T47D (cell line): ENCODE results near the gene ANAPC2.

ENCODE experiments used
- DNase-seq, 2 experiments: peaks; one replicate each; pipeline versions ENCODE4 v3.0.0 to v3.0.0-alpha.2; 2011 to 2012; ENCODE audit warnings: low read depth in 1 of 2, low spot score in 1 of 2
- JUND ChIP-seq: IDR thresholded peaks from 2 replicates; pipeline ENCODE4 v1.6.1; 2012; ENCODE audit warnings: low read depth
- in situ Hi-C: cut with HindIII; loops from 2 replicates; pipeline ENCODE4 v1.10.0; 2016; ENCODE audit warnings: low sequenced_read_pairs, low pct_unique_long_range_greater_than_20kb

Gene ANAPC2

GRCh38 chr9:137223078-137223970, 35.0 kb upstream of the ANAPC2 start:
- no peak; the same call in none of the 2 replicates for TF ChIP-seq JUND
- DNase-seq, result peak; percentile 99 to 100
- in situ Hi-C loops, result no loop called here

GRCh38 chr9:137222190-137223077, 34.1 kb upstream of the ANAPC2 start, which contains the start of gene RNF208:
Gene RNF208, minus strand, starts transcription at chr9:137222240. Its CDS starts 1,028 bp downstream, at chr9:137221212.
- no peak for TF ChIP-seq JUND
- peak in 1 of 2 experiments; percentile 70 for DNase-seq
- in situ Hi-C loops, result no loop called here

DNA sequence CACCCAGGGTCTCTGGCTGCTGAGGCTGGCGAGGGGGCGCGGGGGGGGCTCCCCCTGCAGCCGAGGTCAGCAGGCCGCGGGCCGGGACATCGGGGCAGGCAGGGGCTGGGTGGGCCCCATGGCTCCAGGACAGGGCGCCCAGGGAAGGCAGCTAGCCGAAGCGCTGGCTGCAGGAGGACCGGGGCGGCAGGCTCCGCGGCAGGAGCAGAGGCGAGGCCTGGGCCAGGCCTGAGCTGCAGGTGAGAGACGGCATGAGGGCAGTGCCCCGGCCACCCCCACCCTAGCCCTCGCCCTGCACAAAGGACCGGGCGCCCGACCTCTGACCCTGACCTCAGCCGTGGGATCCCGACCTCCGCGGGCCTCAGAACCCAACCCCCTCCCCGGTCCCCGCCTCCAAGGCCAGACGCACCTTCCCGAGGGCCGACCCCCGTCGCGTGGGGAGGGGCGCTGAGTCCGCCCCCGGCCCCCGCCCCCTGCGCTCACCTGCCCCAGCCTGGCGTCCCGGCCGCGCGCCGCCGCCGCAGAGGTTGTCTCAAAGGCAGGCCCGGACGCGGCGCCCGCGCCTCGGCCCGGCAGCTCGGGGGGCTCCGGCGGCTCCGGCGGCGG, 33.2 kb upstream of the ANAPC2 start:
- TF ChIP-seq JUND, result no peak
- peak in 1 of 2 experiments; percentile 55 for DNase-seq
- in situ Hi-C loops, result no loop called here

DNA sequence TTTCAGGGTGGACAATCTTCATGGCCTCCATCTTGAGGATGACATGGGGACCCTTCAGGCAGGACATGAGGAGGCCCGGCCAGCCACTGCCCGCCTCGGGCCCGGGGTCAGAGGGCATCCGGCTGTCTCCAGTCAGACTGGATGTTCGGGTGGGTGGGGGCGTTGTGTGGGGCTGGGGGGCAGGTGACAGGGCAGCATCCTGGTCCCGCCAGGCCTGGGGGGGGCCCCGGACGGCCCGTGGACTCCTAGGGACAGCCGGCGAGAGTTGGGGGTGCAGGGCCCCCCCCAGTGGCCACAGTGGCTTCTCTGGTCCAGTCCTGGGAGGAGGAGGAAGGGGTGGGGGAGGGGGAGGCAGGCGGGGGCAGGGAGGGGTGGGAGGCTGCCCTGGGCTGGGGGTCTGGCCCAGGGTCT, 32.7 kb upstream of the ANAPC2 start:
- in situ Hi-C loops, result no loop called here
- no peak for TF ChIP-seq JUND

DNA sequence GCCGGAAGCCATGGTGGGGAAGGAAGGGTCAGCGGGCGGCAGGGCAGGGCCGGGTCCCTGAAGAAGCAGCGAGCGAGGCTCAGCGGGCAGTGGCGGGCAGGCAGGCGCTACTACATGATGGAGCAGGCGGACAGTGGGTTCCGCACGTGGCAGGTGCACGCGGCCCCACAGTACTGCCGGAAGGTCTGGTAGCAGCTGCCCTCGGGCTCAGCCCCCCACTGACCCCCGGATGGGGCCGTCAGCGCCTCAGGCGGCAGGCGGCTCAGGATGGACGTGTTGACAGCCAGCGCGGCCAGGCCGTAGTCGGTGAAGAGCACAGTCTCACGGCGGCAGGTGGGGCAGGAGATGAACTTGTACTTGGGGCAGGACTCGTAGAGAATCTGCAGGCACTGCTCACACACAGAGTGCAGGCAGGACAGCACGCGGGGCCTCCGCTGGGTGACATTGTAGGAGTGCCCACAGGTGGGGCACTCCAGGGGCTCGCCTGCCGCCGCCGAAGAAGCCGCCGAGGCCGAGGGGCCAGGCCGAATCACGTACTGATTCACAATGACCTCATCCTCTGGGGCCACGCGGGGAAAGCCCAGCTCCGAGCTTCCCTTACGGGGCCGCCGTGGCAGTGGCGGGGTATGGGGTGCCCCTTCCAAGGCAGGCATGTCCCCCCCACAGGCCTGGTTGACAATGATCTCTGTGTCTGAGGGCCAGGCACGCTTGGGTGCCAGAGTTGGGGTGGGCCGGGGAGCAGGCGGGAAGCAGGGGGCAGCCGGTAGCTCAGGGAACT, 32.1 kb upstream of the ANAPC2 start:
- DNase-seq, result no peak
- no peak for TF ChIP-seq JUND
- in situ Hi-C loops, result no loop called here

More for the DNA sequence above, 32.7 kb upstream of the ANAPC2 start:
- DNase-seq, result no peak

GRCh38 chr9:137219757-137220316, 31.5 kb upstream of the ANAPC2 start:
- in situ Hi-C loops, result no loop called here
- TF ChIP-seq JUND, result no peak
- no peak for DNase-seq

DNA sequence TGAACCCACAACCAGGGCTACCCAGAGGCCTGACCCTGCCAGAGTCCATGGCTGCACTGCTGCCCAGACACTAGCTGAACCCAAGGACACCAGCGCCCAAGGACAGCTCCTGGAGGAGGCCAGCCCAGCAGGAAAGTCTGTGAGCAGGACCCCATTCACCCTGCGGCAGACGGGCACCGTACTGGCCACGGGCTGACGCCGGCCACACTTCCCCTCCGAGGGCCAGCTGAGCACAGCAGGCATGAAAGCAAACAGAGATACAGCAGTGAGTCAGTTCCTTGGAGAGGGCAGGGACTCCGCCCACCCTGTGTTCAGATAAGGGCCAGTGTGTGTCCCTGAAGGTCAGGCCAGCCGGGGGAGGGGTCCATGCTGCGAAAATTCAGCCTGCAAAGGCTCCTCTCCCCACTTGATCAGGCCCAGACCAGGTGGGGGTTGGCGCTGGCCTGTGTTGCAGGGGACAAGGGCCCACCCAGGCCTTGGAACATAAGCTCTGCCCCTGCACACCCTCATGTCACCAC, 30.5 kb upstream of the ANAPC2 start:
- no peak for TF ChIP-seq JUND

DNA sequence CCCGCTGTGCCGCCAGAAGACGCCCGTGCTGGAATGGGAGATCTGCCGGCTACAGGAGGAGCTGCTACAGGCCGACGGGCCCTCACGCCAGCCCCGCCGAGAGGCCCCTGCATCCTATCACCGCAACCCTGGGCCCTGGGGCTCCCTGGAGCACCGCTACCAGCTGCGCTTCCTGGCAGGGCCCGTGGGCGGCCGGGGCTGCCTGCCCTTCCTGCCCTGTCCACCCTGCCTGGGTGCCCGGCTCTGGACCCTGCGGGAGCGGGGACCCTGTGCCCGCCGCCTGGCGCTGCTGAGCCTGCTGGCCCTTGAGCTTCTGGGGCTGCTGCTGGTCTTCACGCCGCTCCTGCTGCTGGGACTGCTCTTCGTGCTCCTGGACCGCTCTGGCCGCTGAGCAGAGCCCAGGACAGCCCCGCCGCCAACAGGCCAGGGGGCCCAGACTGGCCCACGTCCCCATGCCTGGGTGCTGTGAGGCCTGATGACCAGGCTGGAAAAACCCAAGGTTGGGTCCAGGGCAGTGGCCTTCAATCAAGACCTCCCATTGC, 29.9 kb upstream of the ANAPC2 start:
- no peak for DNase-seq
- in situ Hi-C loops, result no loop called here

More for the DNA sequence above, 30.5 kb upstream of the ANAPC2 start:
- no peak for DNase-seq
- in situ Hi-C loops, result no loop called here

DNA sequence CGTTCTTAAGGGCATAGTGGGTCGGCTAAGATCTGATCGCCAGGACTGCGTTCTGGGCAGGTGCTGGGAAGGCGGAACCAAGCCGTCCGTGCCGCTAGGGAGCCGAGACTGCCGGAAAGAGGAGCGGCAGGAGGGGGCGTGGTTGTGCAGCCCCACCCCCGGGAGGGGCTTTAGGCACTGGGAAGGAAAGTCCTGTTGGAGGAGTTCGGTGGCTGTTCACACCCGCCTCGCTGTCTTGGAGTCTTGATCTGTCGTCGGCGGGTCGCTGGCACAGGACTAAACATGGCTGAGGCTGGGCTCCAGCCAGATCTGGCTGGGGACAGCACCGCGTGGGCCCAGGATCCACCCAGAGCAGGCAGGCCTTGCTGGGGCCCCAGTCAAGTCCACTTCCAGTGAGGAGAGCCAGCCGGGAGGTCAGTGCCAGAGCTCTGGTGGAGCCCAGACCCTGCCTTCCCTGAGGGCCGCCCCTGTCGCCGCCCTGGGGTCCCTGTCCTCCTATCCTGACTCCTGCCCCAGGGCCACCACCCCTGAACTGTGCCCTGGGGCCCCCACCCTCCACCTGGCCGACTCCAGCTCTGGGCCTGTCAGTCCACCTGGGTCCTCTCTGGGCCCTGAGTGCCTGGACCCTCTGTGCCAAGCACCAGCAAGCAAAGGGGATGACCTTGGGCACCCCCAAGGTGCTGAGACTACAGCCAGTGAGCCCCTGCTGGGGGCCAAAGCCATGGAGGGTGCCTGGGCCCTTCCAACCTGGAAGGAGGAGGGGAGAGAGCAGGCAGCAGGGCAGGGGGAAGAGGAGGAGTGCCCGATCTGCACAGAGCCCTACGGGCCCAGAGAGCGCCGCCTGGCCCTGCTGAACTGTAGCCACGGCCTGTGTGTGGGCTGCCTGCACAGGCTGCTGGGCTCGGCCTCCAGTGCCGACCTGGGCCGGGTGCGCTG, 29.2 kb upstream of the ANAPC2 start:
- in situ Hi-C loops, result no loop called here
- no peak for TF ChIP-seq JUND
- peak; percentile 97 to 99 for DNase-seq

More for the DNA sequence above, 29.9 kb upstream of the ANAPC2 start:
- TF ChIP-seq JUND, result no peak
